ENCODE results near the gene TNFSF13B.

DNA sequence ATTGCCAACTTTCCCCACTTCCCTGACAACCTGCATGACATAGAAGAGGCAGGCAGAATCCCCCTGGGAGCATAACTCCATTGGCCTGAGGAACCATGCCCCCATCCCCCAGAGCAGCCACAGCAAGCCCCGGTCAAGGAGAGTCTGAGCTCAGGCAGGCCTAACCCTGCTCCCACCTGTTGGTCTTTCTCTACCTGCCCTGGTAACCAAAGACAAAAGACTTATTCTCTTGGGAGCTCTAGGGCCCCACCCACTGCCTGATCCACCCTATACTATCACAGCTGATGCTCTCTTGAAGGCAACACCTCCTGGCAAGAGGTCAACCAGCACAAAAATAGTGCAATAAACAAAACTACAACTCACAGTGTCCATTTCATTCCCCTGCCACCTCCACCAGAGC lies 59.3 kb downstream of the TNFSF13B start:
- no peak for TF ChIP-seq POLR2AphosphoS5 (IDR thresholded peaks at IDR 0.05)
- no peak for TF ChIP-seq CTCF (IDR thresholded peaks at IDR 0.05)
- no peak for TF ChIP-seq POLR2A (IDR thresholded peaks at IDR 0.05)

Measured in sigmoid colon (tissue), 4 donors.